ENCODE results near the gene LEF1. TPM values are rescaled to one million over a fixed set of nuclear protein-coding genes. Genes with fewer than 3 reads are reported as not detected.

Gene LEF1
- total RNA-seq, 1 donor from 2014 or later: 12.5 TPM

DNA sequence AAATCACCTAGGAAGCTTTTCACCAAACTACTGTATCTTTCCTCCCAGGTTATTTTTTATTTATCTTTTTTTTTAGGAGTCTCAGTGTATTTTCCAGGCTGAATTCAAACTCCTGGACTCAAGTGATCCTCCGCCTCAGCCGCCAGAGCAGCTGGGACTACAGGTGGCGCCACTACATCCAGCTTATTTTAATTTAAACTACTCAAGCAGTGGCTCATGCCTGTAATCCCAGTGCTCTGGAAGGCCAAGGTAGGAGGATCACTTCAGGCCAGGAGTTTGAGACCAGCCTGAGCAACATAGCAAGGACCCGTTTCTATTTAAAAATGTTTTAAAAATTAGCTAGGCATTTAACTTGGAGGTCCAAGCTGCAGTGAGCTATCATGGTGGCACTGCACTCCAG lies 37.8 kb downstream of the LEF1 start:
- H3K4me1 ChIP-seq: no peaks in the 10 kb centered on the region
- no peak for TF ChIP-seq POLR2AphosphoS5 (IDR thresholded peaks at IDR 0.05; ENCODE audit: insufficient read depth in 1 of 2, low read depth in 1 of 2)
- TF ChIP-seq, protein P1, sequence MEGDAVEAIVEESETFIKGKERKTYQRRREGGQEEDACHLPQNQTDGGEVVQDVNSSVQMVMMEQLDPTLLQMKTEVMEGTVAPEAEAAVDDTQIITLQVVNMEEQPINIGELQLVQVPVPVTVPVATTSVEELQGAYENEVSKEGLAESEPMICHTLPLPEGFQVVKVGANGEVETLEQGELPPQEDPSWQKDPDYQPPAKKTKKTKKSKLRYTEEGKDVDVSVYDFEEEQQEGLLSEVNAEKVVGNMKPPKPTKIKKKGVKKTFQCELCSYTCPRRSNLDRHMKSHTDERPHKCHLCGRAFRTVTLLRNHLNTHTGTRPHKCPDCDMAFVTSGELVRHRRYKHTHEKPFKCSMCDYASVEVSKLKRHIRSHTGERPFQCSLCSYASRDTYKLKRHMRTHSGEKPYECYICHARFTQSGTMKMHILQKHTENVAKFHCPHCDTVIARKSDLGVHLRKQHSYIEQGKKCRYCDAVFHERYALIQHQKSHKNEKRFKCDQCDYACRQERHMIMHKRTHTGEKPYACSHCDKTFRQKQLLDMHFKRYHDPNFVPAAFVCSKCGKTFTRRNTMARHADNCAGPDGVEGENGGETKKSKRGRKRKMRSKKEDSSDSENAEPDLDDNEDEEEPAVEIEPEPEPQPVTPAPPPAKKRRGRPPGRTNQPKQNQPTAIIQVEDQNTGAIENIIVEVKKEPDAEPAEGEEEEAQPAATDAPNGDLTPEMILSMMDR (IDR thresholded peaks at IDR 0.05): no peak
- TF ChIP-seq POLR2A (IDR thresholded peaks at IDR 0.05): no peak
- DNase-seq (ENCODE audit: extremely low spot score in 2 of 2): no peak
- no peak overlapping the region for H3K4me3 ChIP-seq
- H3K27me3 ChIP-seq: no peaks in the 10 kb centered on the region
- intact Hi-C loops (cut with DNase I): no loop called here
- no peaks in the 10 kb centered on the region for H3K9me3 ChIP-seq
- no peaks in the 10 kb centered on the region for H3K36me3 ChIP-seq
- H3K27ac ChIP-seq: no peak overlapping the region

DNA sequence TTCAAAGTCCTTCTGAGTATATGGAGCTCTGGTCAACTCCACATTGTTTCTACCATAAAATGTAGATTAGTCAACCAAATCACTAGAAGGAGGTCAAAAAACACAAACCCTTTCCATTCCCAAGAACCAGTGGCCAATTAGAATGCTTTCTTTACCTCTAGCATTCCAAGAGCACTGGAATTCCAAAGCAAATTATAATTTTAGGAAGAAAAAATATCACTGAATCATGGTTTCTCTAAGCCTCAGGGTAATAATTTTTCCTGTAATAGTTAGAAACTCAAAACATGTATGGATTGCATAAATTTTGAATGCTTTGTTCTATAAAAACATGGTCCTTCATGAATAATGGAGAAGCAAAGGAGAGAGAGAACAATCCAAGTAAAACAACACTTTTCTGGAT lies 39.5 kb downstream of the LEF1 start:
- intact Hi-C loops (cut with DNase I): no loop called here
- no peaks in the 10 kb centered on the region for H3K36me3 ChIP-seq
- H3K27ac ChIP-seq: no peak overlapping the region
- DNase-seq (ENCODE audit: extremely low spot score in 2 of 2): no peak
- no peaks in the 10 kb centered on the region for H3K9me3 ChIP-seq
- no peaks in the 10 kb centered on the region for H3K4me1 ChIP-seq
- no peak for TF ChIP-seq POLR2AphosphoS5 (IDR thresholded peaks at IDR 0.05; ENCODE audit: insufficient read depth in 1 of 2, low read depth in 1 of 2)
- no peak for TF ChIP-seq POLR2A (IDR thresholded peaks at IDR 0.05)
- TF ChIP-seq, protein P1 (IDR thresholded peaks at IDR 0.05): no peak
- no peaks in the 10 kb centered on the region for H3K27me3 ChIP-seq
- H3K4me3 ChIP-seq: no peak overlapping the region

DNA sequence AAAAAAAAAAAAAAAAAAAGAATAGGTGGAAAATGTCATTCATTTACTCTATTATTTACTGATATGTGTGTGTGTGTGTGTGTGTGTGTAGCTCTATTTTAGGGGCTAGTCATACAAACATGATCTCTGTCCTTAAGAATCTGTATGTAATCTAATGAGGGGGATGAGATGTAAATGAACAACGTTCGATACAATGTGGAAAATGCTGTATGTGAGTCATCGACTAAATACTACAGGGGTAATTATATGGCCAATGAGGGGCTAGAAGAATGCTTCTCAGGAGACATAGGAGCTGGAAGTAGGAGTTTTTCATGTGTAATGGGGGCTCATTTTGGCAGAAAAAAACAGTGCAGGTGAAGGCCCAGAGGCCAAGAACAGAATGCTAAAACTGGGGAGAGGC lies 41.9 kb downstream of the LEF1 start:
- no peaks in the 10 kb centered on the region for H3K27me3 ChIP-seq
- H3K9me3 ChIP-seq: no peaks in the 10 kb centered on the region
- no peaks in the 10 kb centered on the region for H3K4me1 ChIP-seq
- TF ChIP-seq POLR2A (IDR thresholded peaks at IDR 0.05) (no peak), POLR2AphosphoS5 (IDR thresholded peaks at IDR 0.05; ENCODE audit: insufficient read depth in 1 of 2, low read depth in 1 of 2) (no peak)
- TF ChIP-seq, protein P1 (IDR thresholded peaks at IDR 0.05): no peak
- DNase-seq (ENCODE audit: extremely low spot score in 2 of 2): no peak
- intact Hi-C loops (cut with DNase I): no loop called here
- no peaks in the 10 kb centered on the region for H3K36me3 ChIP-seq
- no peak overlapping the region for H3K4me3 ChIP-seq
- H3K27ac ChIP-seq: no peak overlapping the region

DNA sequence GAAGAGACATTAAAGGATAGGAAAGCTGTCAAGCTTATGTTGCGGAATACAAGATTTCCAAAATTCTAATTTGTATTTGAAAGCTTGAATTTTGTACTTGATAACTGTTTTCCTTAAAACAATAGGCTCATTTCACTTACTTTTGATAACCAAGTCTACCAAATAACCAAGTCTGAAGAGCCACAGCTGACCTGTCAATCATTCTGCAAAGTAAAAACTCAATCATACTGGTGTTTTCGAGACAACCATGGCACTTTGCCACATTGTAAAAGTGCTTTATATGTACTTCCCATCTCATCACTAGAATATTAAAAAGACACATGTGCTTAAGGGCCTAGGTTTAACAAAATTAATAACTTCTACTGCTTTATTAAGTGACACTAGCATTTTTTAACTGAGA lies 47.9 kb downstream of the LEF1 start:
- Histone ChIP-seq H3K4me3 (no peak overlapping the region), H3K9me3 (no peaks in the 10 kb centered on the region), H3K27me3 (no peaks in the 10 kb centered on the region), H3K27ac (no peak overlapping the region), H3K36me3 (no peaks in the 10 kb centered on the region), H3K4me1 (no peaks in the 10 kb centered on the region)
- no peak for TF ChIP-seq POLR2AphosphoS5 (IDR thresholded peaks at IDR 0.05; ENCODE audit: insufficient read depth in 1 of 2, low read depth in 1 of 2)
- no peak for TF ChIP-seq POLR2A (IDR thresholded peaks at IDR 0.05)
- TF ChIP-seq, protein P1 (IDR thresholded peaks at IDR 0.05): no peak
- no peak for DNase-seq (ENCODE audit: extremely low spot score in 2 of 2)
- intact Hi-C loops (cut with DNase I): no loop called here

DNA sequence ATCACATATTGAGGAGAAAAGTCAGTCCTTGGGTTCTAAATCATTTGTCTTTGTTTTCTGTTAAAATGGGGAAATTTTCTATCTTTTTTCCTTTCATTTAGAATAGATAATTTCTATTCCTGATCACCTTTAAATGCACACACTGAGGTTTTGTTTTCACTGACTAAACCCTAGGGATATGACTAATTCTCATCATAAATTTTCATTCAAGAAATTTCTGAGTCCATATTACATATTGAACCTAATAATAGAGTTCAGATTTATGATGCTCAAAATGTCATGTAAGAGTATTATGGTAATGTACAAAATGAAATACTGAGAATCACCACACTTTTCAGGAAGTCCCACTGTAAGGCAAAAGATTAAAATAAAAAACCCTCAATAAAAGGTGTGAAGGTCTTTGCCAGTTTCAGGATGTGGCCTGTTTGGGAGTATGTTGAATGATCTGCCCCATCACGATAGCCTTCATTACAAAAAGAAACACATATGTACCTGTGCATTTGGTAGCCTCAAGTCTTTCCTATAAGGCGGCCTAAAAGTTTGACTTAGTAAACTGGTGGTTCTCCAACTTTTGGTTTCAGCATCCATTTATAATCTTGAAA lies 49.4 kb downstream of the LEF1 start:
- Histone ChIP-seq H3K36me3 (no peaks in the 10 kb centered on the region), H3K9me3 (no peaks in the 10 kb centered on the region), H3K27ac (no peak overlapping the region), H3K27me3 (no peaks in the 10 kb centered on the region), H3K4me3 (no peak overlapping the region), H3K4me1 (no peaks in the 10 kb centered on the region)
- intact Hi-C loops (cut with DNase I): no loop called here
- TF ChIP-seq POLR2AphosphoS5 (IDR thresholded peaks at IDR 0.05; ENCODE audit: insufficient read depth in 1 of 2, low read depth in 1 of 2): no peak
- TF ChIP-seq, protein P1 (IDR thresholded peaks at IDR 0.05): no peak
- no peak for TF ChIP-seq POLR2A (IDR thresholded peaks at IDR 0.05)
- DNase-seq (ENCODE audit: extremely low spot score in 2 of 2): no peak
